GM23338 (cell line): ENCODE measurements around the gene TENT5C. TPM values are rescaled to one million over a fixed set of nuclear protein-coding genes. Genes with fewer than 3 reads are reported as not detected.
A peak's percentile ranks its signal among the peaks of the same experiment; 100 is the strongest.

Source experiments
- ATAC-seq: fragments of 200-7000 bp; cut with Tn5 transposase; 3 replicates; pipeline ENCODE4 v1.9.1; 2020
- DNase-seq: peaks from one replicate; pipeline ENCODE4 v3.0.0-alpha.2; 2015; ENCODE audit warnings: low spot score
- H2AFZ ChIP-seq: fragments of 200-600 bp; sonication (generic); 2 replicates; pipeline ENCODE4 v1.8.0; 2016; ENCODE audit warnings: antibody characterized with exemption, mild to moderate bottlenecking, moderate library complexity
- H3F3A ChIP-seq: fragments of 200-600 bp; sonication (generic); replicated peaks from 2 replicates; pipeline ENCODE4 v1.8.0; 2017; ENCODE audit warnings: antibody characterized with exemption, mixed run types, low read depth
- H3K27ac ChIP-seq: fragments of 200-600 bp; sonication (generic); 2 replicates; pipeline ENCODE4 v1.6.1; 2016; ENCODE audit warnings: low read depth
- H3K27me3 ChIP-seq: fragments of 200-600 bp; sonication (generic); 2 replicates; pipeline ENCODE4 v1.8.0; 2016; ENCODE audit warnings: mild to moderate bottlenecking, mixed run types, moderate library complexity; ENCODE audit not compliant: insufficient read depth
- H3K36me3 ChIP-seq: fragments of 200-600 bp; sonication (generic); 2 replicates; pipeline ENCODE4 v1.8.0; 2016; ENCODE audit warnings: mild to moderate bottlenecking; ENCODE audit not compliant: insufficient read depth
- H3K4me1 ChIP-seq: fragments of 200-600 bp; sonication (generic); 2 replicates; pipeline ENCODE4 v1.8.0; 2016; ENCODE audit warnings: mild to moderate bottlenecking, moderate library complexity; ENCODE audit not compliant: insufficient read depth
- H3K4me2 ChIP-seq: fragments of 200-600 bp; sonication (generic); 2 replicates; pipeline ENCODE4 v1.7.1; 2017; ENCODE audit warnings: mixed run types
- H3K4me3 ChIP-seq: fragments of 200-600 bp; sonication (generic); 2 replicates; pipeline ENCODE4 v1.6.1; 2016; ENCODE audit warnings: mixed run types
- H3K79me2 ChIP-seq: fragments of 200-600 bp; sonication (generic); replicated peaks from 2 replicates; pipeline ENCODE4 v1.8.0; 2017; ENCODE audit warnings: mild to moderate bottlenecking; ENCODE audit not compliant: insufficient read depth
- H3K9me2 ChIP-seq: fragments of 200-600 bp; sonication (generic); 2 replicates; pipeline ENCODE4 v1.8.0; 2017; ENCODE audit not compliant: insufficient read depth
- H4K20me1 ChIP-seq: fragments of 200-600 bp; sonication (generic); replicated peaks from 2 replicates; pipeline ENCODE4 v1.8.0; 2017; ENCODE audit warnings: mild to moderate bottlenecking; ENCODE audit not compliant: insufficient read depth
- H3K27ac Mint-ChIP-seq: 2 replicates; pipeline ENCODE4 v1.8.0; 2020; ENCODE audit warnings: inconsistent platforms, mild to moderate bottlenecking, moderate library complexity, mixed read lengths
- H3K27me3 Mint-ChIP-seq: 3 replicates; pipeline ENCODE4 v1.8.0; 2022; ENCODE audit warnings: low read depth, mild to moderate bottlenecking, moderate library complexity, mixed read lengths, inconsistent platforms; ENCODE audit not compliant: insufficient read depth, poor library complexity
- H3K36me3 Mint-ChIP-seq: 3 replicates; pipeline ENCODE4 v1.8.0; 2021; ENCODE audit warnings: low read depth, mild to moderate bottlenecking, inconsistent platforms, moderate library complexity, mixed read lengths
- H3K4me1 Mint-ChIP-seq: 3 replicates; pipeline ENCODE4 v1.8.0; 2020; ENCODE audit warnings: mild to moderate bottlenecking, inconsistent platforms, mixed read lengths
- H3K4me3 Mint-ChIP-seq: 3 replicates; pipeline ENCODE4 v1.8.0; 2021; ENCODE audit warnings: moderate library complexity, mild to moderate bottlenecking, inconsistent platforms, mixed read lengths
- H3K9me3 Mint-ChIP-seq: 3 replicates; pipeline ENCODE4 v1.8.0; 2020; ENCODE audit warnings: moderate library complexity, mild to moderate bottlenecking, inconsistent platforms, mixed read lengths
- CREB1 ChIP-seq: fragments of 250-450 bp; sonication (Bioruptor Pico); IDR thresholded peaks from 2 replicates; pipeline ENCODE4 v1.5.0; 2020; ENCODE audit warnings: low read depth, mild to moderate bottlenecking, moderate library complexity
- EZH2 ChIP-seq: fragments of 200-600 bp; sonication (generic); IDR thresholded peaks from one replicate; pipeline ENCODE4 v1.8.0; 2017; ENCODE audit warnings: antibody characterized with exemption, mild to moderate bottlenecking, low read depth; ENCODE audit not compliant: unreplicated experiment
- EZH2phosphoT487 ChIP-seq: fragments of 200-600 bp; sonication (generic); IDR thresholded peaks from one replicate; pipeline ENCODE4 v1.8.1; 2018; ENCODE audit warnings: antibody characterized with exemption; ENCODE audit not compliant: unreplicated experiment
- JUNB ChIP-seq: IDR thresholded peaks from one replicate; pipeline ENCODE4 v1.6.1; 2016; ENCODE audit warnings: antibody characterized with exemption; ENCODE audit not compliant: unreplicated experiment
- NANOG ChIP-seq: IDR thresholded peaks from 2 replicates; pipeline ENCODE4 v1.6.1; 2016; ENCODE audit warnings: antibody characterized with exemption, borderline replicate concordance
- POLR2AphosphoS5 ChIP-seq: IDR thresholded peaks from 2 replicates; pipeline ENCODE4 v1.6.1; 2016; ENCODE audit warnings: antibody characterized with exemption, low read depth
- STAT1 ChIP-seq: IDR thresholded peaks from one replicate; pipeline ENCODE4 v1.6.1; 2016; ENCODE audit warnings: antibody characterized with exemption; ENCODE audit not compliant: unreplicated experiment
- ZNF331 ChIP-seq: fragments of 250-450 bp; sonication (Bioruptor Pico); IDR thresholded peaks from 2 replicates; pipeline ENCODE4 v1.5.0; 2020; ENCODE audit warnings: low read depth, mild to moderate bottlenecking, moderate library complexity
- polyA plus RNA-seq: library from polyadenylated mRNA; unstranded; fragments of >200 nt; fragmentation: Nextera tagmentation; extraction: Ambion mirVana; gene quantifications from 2 replicates; pipeline ENCODE4 v1.2.1, GENCODE V29; 2016
- total RNA-seq: library from RNA; depleted of rRNA; stranded (reverse); fragments of >200 nt; shearing (Covaris generic); gene quantifications from 2 replicates; pipeline ENCODE4 v1.2.3, GENCODE V29; 2014
- TF ChIP-seq, protein P1 (sequence below), 2 experiments: fragments of 200-600 bp in 1 of 2; sonication (generic) in 1 of 2; conservative IDR thresholded peaks; 2 replicates each; pipeline versions ENCODE4 v1.5.1 to v1.6.1; 2016 to 2017; ENCODE audit warnings: antibody characterized with exemption in 2 of 2, low read depth in 2 of 2, mild to moderate bottlenecking in 2 of 2, moderate library complexity in 1 of 2
- TF ChIP-seq, protein P2 (sequence below): IDR thresholded peaks from 2 replicates; pipeline ENCODE4 v1.6.1; 2016; ENCODE audit warnings: antibody characterized with exemption
- TF ChIP-seq, protein P3 (sequence below): IDR thresholded peaks from one replicate; pipeline ENCODE4 v1.6.1; 2018; ENCODE audit warnings: antibody characterized with exemption; ENCODE audit not compliant: unreplicated experiment
- TF ChIP-seq, protein P4 (sequence below): fragments of 250-450 bp; sonication (Bioruptor Pico); IDR thresholded peaks from 2 replicates; pipeline ENCODE4 v1.5.0; 2020; ENCODE audit warnings: mild to moderate bottlenecking, moderate library complexity

Gene TENT5C
- total and polyA plus RNA-seq, 2 experiments from 2014 or later = 0.23 to 0.80 TPM

DNA sequence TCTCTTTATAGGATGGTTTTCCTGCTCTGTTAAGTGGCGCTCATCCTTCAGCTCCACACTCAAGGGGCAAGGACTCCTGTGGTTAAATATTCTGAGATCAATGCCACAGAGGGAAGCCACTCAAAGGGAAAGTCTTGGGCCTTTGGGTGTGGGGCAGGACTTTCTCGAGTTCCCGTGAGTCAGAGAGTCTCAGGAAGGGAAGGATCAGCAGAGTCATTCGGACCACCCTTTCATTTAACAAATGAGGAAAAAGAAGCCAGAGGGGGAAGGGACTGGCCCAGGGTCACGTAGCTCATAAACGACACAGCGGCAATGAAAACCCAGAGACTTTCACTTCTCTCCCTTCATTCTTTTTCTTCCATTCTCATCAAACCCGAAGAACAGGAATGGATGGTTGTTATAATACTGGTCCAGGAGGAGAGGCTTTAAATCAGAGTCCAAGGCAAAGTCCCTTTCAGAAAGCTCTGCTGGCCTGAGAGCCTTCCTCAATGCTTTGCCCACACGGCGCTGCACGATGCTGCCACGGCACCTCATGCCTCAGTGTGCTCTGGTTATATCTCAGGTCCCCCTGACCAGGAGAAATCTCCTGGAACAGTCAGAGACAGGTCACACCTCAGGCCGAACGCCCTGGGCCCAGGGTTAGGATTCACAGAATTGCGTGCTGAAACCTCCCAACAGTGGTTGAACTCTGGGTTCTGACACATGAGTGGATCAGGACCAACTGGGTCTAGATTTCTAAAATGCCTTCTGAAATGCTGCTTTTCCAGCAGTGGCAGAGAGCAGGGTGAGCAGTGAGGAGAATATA, 65.3 kb downstream of the TENT5C start:
- H3K4me1 Mint-ChIP-seq = peaks cover 16% of the 10 kb centered on the region
- H3K36me3 Mint-ChIP-seq = no peaks in the 10 kb centered on the region
- H3K4me3 Mint-ChIP-seq = no peak overlapping the region
- Histone ChIP-seq H3K79me2 (no peaks in the 10 kb centered on the region), H3K36me3 (no peaks in the 10 kb centered on the region), H3K4me2 (no peak overlapping the region), H3K27ac (no peak overlapping the region), H3F3A (no peaks in the 10 kb centered on the region), H3K4me3 (no peak overlapping the region), H4K20me1 (no peaks in the 10 kb centered on the region), H3K9me2 (0 out of 2 replicates have a peak, but pooled peaks cover 4% of the 10 kb centered on the region), H3K27me3 (no peaks in the 10 kb centered on the region), H2AFZ (peak overlapping the region; percentile 78; the same call in 1 of the 2 replicates), H3K4me1 (no peaks in the 10 kb centered on the region)
- no peaks in the 10 kb centered on the region for H3K9me3 Mint-ChIP-seq
- H3K27me3 Mint-ChIP-seq = peaks cover 4% of the 10 kb centered on the region
- no peak for ATAC-seq
- no peak for DNase-seq
- no peak overlapping the region; the same call in 1 of the 2 replicates for H3K27ac Mint-ChIP-seq
- TF ChIP-seq, protein P1, sequence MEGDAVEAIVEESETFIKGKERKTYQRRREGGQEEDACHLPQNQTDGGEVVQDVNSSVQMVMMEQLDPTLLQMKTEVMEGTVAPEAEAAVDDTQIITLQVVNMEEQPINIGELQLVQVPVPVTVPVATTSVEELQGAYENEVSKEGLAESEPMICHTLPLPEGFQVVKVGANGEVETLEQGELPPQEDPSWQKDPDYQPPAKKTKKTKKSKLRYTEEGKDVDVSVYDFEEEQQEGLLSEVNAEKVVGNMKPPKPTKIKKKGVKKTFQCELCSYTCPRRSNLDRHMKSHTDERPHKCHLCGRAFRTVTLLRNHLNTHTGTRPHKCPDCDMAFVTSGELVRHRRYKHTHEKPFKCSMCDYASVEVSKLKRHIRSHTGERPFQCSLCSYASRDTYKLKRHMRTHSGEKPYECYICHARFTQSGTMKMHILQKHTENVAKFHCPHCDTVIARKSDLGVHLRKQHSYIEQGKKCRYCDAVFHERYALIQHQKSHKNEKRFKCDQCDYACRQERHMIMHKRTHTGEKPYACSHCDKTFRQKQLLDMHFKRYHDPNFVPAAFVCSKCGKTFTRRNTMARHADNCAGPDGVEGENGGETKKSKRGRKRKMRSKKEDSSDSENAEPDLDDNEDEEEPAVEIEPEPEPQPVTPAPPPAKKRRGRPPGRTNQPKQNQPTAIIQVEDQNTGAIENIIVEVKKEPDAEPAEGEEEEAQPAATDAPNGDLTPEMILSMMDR (conservative IDR thresholded peaks at IDR 0.05; ENCODE audit: low read depth in 2 of 2) = no peak
- TF ChIP-seq JUNB (no peak), NANOG (no peak), EZH2 (no peak), ZNF331 (no peak), CREB1 (no peak), STAT1 (no peak), POLR2AphosphoS5 (no peak), EZH2phosphoT487 (no peak)
- TF ChIP-seq, protein P2, sequence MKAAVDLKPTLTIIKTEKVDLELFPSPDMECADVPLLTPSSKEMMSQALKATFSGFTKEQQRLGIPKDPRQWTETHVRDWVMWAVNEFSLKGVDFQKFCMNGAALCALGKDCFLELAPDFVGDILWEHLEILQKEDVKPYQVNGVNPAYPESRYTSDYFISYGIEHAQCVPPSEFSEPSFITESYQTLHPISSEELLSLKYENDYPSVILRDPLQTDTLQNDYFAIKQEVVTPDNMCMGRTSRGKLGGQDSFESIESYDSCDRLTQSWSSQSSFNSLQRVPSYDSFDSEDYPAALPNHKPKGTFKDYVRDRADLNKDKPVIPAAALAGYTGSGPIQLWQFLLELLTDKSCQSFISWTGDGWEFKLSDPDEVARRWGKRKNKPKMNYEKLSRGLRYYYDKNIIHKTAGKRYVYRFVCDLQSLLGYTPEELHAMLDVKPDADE = no peak
- TF ChIP-seq, protein P3, sequence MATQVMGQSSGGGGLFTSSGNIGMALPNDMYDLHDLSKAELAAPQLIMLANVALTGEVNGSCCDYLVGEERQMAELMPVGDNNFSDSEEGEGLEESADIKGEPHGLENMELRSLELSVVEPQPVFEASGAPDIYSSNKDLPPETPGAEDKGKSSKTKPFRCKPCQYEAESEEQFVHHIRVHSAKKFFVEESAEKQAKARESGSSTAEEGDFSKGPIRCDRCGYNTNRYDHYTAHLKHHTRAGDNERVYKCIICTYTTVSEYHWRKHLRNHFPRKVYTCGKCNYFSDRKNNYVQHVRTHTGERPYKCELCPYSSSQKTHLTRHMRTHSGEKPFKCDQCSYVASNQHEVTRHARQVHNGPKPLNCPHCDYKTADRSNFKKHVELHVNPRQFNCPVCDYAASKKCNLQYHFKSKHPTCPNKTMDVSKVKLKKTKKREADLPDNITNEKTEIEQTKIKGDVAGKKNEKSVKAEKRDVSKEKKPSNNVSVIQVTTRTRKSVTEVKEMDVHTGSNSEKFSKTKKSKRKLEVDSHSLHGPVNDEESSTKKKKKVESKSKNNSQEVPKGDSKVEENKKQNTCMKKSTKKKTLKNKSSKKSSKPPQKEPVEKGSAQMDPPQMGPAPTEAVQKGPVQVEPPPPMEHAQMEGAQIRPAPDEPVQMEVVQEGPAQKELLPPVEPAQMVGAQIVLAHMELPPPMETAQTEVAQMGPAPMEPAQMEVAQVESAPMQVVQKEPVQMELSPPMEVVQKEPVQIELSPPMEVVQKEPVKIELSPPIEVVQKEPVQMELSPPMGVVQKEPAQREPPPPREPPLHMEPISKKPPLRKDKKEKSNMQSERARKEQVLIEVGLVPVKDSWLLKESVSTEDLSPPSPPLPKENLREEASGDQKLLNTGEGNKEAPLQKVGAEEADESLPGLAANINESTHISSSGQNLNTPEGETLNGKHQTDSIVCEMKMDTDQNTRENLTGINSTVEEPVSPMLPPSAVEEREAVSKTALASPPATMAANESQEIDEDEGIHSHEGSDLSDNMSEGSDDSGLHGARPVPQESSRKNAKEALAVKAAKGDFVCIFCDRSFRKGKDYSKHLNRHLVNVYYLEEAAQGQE = no peak
- TF ChIP-seq, protein P4, sequence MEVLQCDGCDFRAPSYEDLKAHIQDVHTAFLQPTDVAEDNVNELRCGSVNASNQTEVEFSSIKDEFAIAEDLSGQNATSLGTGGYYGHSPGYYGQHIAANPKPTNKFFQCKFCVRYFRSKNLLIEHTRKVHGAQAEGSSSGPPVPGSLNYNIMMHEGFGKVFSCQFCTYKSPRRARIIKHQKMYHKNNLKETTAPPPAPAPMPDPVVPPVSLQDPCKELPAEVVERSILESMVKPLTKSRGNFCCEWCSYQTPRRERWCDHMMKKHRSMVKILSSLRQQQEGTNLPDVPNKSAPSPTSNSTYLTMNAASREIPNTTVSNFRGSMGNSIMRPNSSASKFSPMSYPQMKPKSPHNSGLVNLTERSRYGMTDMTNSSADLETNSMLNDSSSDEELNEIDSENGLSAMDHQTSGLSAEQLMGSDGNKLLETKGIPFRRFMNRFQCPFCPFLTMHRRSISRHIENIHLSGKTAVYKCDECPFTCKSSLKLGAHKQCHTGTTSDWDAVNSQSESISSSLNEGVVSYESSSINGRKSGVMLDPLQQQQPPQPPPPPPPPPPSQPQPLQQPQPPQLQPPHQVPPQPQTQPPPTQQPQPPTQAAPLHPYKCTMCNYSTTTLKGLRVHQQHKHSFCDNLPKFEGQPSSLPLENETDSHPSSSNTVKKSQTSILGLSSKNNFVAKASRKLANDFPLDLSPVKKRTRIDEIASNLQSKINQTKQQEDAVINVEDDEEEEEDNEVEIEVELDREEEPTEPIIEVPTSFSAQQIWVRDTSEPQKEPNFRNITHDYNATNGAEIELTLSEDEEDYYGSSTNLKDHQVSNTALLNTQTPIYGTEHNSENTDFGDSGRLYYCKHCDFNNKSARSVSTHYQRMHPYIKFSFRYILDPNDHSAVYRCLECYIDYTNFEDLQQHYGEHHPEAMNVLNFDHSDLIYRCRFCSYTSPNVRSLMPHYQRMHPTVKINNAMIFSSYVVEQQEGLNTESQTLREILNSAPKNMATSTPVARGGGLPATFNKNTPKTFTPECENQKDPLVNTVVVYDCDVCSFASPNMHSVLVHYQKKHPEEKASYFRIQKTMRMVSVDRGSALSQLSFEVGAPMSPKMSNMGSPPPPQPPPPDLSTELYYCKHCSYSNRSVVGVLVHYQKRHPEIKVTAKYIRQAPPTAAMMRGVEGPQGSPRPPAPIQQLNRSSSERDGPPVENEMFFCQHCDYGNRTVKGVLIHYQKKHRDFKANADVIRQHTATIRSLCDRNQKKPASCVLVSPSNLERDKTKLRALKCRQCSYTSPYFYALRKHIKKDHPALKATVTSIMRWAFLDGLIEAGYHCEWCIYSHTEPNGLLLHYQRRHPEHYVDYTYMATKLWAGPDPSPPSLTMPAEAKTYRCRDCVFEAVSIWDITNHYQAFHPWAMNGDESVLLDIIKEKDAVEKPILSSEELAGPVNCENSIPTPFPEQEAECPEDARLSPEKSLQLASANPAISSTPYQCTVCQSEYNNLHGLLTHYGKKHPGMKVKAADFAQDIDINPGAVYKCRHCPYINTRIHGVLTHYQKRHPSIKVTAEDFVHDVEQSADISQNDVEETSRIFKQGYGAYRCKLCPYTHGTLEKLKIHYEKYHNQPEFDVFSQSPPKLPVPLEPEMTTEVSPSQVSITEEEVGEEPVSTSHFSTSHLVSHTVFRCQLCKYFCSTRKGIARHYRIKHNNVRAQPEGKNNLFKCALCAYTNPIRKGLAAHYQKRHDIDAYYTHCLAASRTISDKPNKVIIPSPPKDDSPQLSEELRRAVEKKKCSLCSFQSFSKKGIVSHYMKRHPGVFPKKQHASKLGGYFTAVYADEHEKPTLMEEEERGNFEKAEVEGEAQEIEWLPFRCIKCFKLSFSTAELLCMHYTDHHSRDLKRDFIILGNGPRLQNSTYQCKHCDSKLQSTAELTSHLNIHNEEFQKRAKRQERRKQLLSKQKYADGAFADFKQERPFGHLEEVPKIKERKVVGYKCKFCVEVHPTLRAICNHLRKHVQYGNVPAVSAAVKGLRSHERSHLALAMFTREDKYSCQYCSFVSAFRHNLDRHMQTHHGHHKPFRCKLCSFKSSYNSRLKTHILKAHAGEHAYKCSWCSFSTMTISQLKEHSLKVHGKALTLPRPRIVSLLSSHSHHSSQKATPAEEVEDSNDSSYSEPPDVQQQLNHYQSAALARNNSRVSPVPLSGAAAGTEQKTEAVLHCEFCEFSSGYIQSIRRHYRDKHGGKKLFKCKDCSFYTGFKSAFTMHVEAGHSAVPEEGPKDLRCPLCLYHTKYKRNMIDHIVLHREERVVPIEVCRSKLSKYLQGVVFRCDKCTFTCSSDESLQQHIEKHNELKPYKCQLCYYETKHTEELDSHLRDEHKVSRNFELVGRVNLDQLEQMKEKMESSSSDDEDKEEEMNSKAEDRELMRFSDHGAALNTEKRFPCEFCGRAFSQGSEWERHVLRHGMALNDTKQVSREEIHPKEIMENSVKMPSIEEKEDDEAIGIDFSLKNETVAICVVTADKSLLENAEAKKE (CRISPR knock-in tag) = no peak
